Activated CD4-positive, CD25-positive, alpha-beta regulatory T cell treated with anti-CD3 and anti-CD28 coated beads, Interleukin-2, amount 50 U/mL, for 16 hours (primary cell): Measurements from ENCODE around the gene TMPRSS11A.

Experiments
- DNase-seq: peaks from one replicate; pipeline ENCODE4 v3.0.0-alpha.2; 2020; ENCODE audit warnings: low read depth, low spot score

Gene TMPRSS11A

GRCh38 chr4:67912080-67912479 is 51.2 kb downstream of the TMPRSS11A start:
- DNase-seq, result no peak

GRCh38 chr4:67911638-67912037 is 51.7 kb downstream of the TMPRSS11A start:
- no peak for DNase-seq

GRCh38 chr4:67911141-67911540 is 52.2 kb downstream of the TMPRSS11A start:
- no peak for DNase-seq

GRCh38 chr4:67910585-67910905 is 52.7 kb downstream of the TMPRSS11A start:
- DNase-seq, result no peak

- DNase-seq, result no peak
Measured at GRCh38 chr4:67909905-67910584, 53.2 kb downstream of the TMPRSS11A start.

GRCh38 chr4:67907650-67908049 is 55.6 kb downstream of the TMPRSS11A start:
- DNase-seq, result no peak

- no peak for DNase-seq
Measured at GRCh38 chr4:67899096-67899495, 64.2 kb downstream of the TMPRSS11A start.

GRCh38 chr4:67897686-67898085 is 65.6 kb downstream of the TMPRSS11A start:
- no peak for DNase-seq

- DNase-seq, result no peak
Measured at GRCh38 chr4:67896421-67897065, 66.8 kb downstream of the TMPRSS11A start.

GRCh38 chr4:67894659-67895058 is 68.6 kb downstream of the TMPRSS11A start:
- DNase-seq, result no peak

GRCh38 chr4:67892905-67893304 is 70.4 kb downstream of the TMPRSS11A start:
- no peak for DNase-seq

GRCh38 chr4:67892253-67892652 is 71.0 kb downstream of the TMPRSS11A start:
- no peak for DNase-seq

- DNase-seq, result no peak
Measured at GRCh38 chr4:67891645-67892044, 71.6 kb downstream of the TMPRSS11A start.

- no peak for DNase-seq
Measured at GRCh38 chr4:67886281-67886680, 77.0 kb downstream of the TMPRSS11A start.

- no peak for DNase-seq
Measured at GRCh38 chr4:67885762-67886161, 77.5 kb downstream of the TMPRSS11A start.

GRCh38 chr4:67884701-67885100 is 78.6 kb downstream of the TMPRSS11A start:
- no peak for DNase-seq

- DNase-seq, result no peak
Measured at GRCh38 chr4:67883902-67884301, 79.4 kb downstream of the TMPRSS11A start, which contains the start of gene TMPRSS11D. TMPRSS11D (minus strand) TSS chr4:67884002; CDS start chr4:67883933, 69 bp downstream.

GRCh38 chr4:67883458-67883857 is 79.8 kb downstream of the TMPRSS11A start:
- DNase-seq, result no peak

- DNase-seq, result no peak
Measured at GRCh38 chr4:67880866-67881610, 82.3 kb downstream of the TMPRSS11A start.

- DNase-seq, result no peak
Measured at GRCh38 chr4:67879486-67879885, 83.8 kb downstream of the TMPRSS11A start.

- DNase-seq, result no peak
Measured at GRCh38 chr4:67877086-67877485, 86.2 kb downstream of the TMPRSS11A start.

GRCh38 chr4:67874986-67875385 is 88.3 kb downstream of the TMPRSS11A start:
- no peak for DNase-seq

- no peak for DNase-seq
Measured at GRCh38 chr4:67873116-67873515, 90.2 kb downstream of the TMPRSS11A start.
